Measurements from ENCODE around the gene LATS2.

GRCh38 chr13:21035498-21035897 is 25.9 kb downstream of the LATS2 start:
- TF ChIP-seq, protein P1, sequence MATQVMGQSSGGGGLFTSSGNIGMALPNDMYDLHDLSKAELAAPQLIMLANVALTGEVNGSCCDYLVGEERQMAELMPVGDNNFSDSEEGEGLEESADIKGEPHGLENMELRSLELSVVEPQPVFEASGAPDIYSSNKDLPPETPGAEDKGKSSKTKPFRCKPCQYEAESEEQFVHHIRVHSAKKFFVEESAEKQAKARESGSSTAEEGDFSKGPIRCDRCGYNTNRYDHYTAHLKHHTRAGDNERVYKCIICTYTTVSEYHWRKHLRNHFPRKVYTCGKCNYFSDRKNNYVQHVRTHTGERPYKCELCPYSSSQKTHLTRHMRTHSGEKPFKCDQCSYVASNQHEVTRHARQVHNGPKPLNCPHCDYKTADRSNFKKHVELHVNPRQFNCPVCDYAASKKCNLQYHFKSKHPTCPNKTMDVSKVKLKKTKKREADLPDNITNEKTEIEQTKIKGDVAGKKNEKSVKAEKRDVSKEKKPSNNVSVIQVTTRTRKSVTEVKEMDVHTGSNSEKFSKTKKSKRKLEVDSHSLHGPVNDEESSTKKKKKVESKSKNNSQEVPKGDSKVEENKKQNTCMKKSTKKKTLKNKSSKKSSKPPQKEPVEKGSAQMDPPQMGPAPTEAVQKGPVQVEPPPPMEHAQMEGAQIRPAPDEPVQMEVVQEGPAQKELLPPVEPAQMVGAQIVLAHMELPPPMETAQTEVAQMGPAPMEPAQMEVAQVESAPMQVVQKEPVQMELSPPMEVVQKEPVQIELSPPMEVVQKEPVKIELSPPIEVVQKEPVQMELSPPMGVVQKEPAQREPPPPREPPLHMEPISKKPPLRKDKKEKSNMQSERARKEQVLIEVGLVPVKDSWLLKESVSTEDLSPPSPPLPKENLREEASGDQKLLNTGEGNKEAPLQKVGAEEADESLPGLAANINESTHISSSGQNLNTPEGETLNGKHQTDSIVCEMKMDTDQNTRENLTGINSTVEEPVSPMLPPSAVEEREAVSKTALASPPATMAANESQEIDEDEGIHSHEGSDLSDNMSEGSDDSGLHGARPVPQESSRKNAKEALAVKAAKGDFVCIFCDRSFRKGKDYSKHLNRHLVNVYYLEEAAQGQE (IDR thresholded peaks at IDR 0.05; ENCODE audit: insufficient read depth in 1 of 2, low read depth in 2 of 2, low read length in 2 of 2), result no peak
- no peak for TF ChIP-seq POLR2AphosphoS5 (IDR thresholded peaks at IDR 0.05; ENCODE audit: low read depth, low read length)
- no peak for TF ChIP-seq SIN3A (IDR thresholded peaks at IDR 0.05; ENCODE audit: borderline replicate concordance, insufficient read depth, low read length)
